HG03066 (cell line): Measurements from ENCODE around the gene MEGF11.

ENCODE experiments used
- ATAC-seq: cut with Tn5 transposase; IDR thresholded peaks from one replicate; pipeline ENCODE4 v1.9.1; 2021; ENCODE audit warnings: low read depth; ENCODE audit not compliant: unreplicated experiment

MEGF11 gene

GRCh38 chr15:65962187-65962586 lies 291.4 kb downstream of the MEGF11 start:
- ATAC-seq = no peak

- ATAC-seq = no peak
Observed at GRCh38 chr15:65960586-65960985, 293.0 kb downstream of the MEGF11 start.

GRCh38 chr15:65958835-65959234 lies 294.7 kb downstream of the MEGF11 start:
- ATAC-seq = no peak

GRCh38 chr15:65957451-65957850 lies 296.1 kb downstream of the MEGF11 start:
- ATAC-seq = no peak

GRCh38 chr15:65956899-65957298 lies 296.7 kb downstream of the MEGF11 start:
- ATAC-seq = no peak

GRCh38 chr15:65956307-65956706 lies 297.2 kb downstream of the MEGF11 start:
- no peak for ATAC-seq

- no peak for ATAC-seq
Observed at GRCh38 chr15:65954289-65954741, 299.2 kb downstream of the MEGF11 start.

GRCh38 chr15:65953622-65954021 lies 299.9 kb downstream of the MEGF11 start:
- no peak for ATAC-seq

GRCh38 chr15:65952391-65953053 lies 301.0 kb downstream of the MEGF11 start:
- ATAC-seq = no peak

- no peak for ATAC-seq
Observed at GRCh38 chr15:65951007-65951406, 302.5 kb downstream of the MEGF11 start.

GRCh38 chr15:65949491-65949890 lies 304.1 kb downstream of the MEGF11 start:
- no peak for ATAC-seq

- no peak for ATAC-seq
Observed at GRCh38 chr15:65949011-65949410, 304.5 kb downstream of the MEGF11 start.

GRCh38 chr15:65948383-65948782 lies 305.2 kb downstream of the MEGF11 start:
- ATAC-seq = no peak

- no peak for ATAC-seq
Observed at GRCh38 chr15:65947041-65947440, 306.5 kb downstream of the MEGF11 start.

GRCh38 chr15:65945616-65946015 lies 307.9 kb downstream of the MEGF11 start:
- ATAC-seq = no peak

GRCh38 chr15:65944404-65944803 lies 309.1 kb downstream of the MEGF11 start:
- no peak for ATAC-seq

- ATAC-seq = no peak
Observed at GRCh38 chr15:65942436-65942835, 311.1 kb downstream of the MEGF11 start.

GRCh38 chr15:65940618-65940909 lies 313.0 kb downstream of the MEGF11 start:
- no peak for ATAC-seq

GRCh38 chr15:65939901-65940617 lies 313.5 kb downstream of the MEGF11 start:
- ATAC-seq = no peak

GRCh38 chr15:65938604-65939003 lies 314.9 kb downstream of the MEGF11 start:
- no peak for ATAC-seq

- ATAC-seq = no peak
Observed at GRCh38 chr15:65937476-65937875, 316.1 kb downstream of the MEGF11 start.

- no peak for ATAC-seq
Observed at GRCh38 chr15:65937054-65937453, 316.5 kb downstream of the MEGF11 start.
